Fibroblast of villous mesenchyme (primary cell): ENCODE results near the gene POLDIP3. TPM values are rescaled to one million over a fixed set of nuclear protein-coding genes. Genes with fewer than 3 reads are reported as not detected.
A peak's percentile ranks its signal among the peaks of the same experiment; 100 is the strongest.
"Not testable (repeated sequence)": the region's sequence is repeated elsewhere in the genome, so short reads cannot be mapped to it uniquely, and the experiment has no call there.

Source experiments
- DNase-seq: peaks from one replicate; pipeline ENCODE4 v3.0.0-alpha.2; 2010; ENCODE audit warnings: low read depth
- H3K4me3 ChIP-seq: 2 replicates; pipeline ENCODE4 v1.5.1; 2011; ENCODE audit warnings: low read depth, mild to moderate bottlenecking, low read length
- total RNA-seq: library from RNA; depleted of rRNA; stranded (reverse); fragments of >200 nt; gene quantifications from 2 replicates; pipeline ENCODE4 v1.2.3, GENCODE V29; 2012
- TF ChIP-seq, protein P1 (sequence below): IDR thresholded peaks from 2 replicates; pipeline ENCODE4 v1.5.1; 2012; ENCODE audit warnings: low read depth, mild to moderate bottlenecking, low read length; ENCODE audit not compliant: insufficient read depth

POLDIP3 gene
- total RNA-seq, 1 donor: 26.3 TPM

DNA sequence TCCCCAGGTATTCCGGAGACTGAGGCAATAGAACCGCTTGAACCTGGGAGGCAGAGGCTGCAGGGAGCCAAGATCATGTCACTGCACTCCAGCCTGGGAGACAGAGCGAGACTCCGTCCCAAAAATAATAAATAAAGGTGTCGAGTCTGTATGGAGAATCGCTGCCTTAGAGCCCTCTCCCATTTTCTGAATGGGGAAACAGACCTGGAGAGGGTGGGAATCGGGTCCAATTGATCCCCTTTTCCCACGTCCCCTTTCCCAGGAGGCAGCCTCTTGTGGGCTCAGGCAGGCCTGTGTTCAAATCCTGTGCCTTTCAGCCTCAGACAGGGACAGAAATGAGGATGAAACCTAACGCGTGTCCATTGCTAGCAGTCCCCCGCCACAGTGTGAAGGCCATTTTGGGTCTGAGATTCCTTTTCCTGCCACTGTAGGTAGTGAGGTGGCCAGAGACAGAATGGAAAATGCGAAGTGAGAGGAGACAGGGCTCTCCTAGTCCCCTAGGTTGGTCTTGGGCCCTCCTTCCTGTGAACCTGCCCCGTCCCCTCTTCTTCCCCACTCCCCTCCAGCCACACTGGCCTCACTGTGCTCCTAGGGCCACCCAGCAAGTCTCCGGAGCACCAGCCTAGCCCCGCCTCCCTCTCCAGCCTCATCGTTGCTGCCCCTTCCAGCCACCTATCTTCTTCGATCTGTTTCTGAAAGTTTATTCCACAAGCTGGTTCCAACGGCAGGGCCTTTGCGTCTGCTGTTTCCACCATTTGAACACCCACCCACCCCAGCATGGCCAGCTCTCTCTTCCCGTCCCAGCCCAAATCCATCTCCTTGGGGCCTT is 2.7 kb upstream of the POLDIP3 start:
- TF ChIP-seq, protein P1, sequence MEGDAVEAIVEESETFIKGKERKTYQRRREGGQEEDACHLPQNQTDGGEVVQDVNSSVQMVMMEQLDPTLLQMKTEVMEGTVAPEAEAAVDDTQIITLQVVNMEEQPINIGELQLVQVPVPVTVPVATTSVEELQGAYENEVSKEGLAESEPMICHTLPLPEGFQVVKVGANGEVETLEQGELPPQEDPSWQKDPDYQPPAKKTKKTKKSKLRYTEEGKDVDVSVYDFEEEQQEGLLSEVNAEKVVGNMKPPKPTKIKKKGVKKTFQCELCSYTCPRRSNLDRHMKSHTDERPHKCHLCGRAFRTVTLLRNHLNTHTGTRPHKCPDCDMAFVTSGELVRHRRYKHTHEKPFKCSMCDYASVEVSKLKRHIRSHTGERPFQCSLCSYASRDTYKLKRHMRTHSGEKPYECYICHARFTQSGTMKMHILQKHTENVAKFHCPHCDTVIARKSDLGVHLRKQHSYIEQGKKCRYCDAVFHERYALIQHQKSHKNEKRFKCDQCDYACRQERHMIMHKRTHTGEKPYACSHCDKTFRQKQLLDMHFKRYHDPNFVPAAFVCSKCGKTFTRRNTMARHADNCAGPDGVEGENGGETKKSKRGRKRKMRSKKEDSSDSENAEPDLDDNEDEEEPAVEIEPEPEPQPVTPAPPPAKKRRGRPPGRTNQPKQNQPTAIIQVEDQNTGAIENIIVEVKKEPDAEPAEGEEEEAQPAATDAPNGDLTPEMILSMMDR: no peak
- no peak overlapping the region for H3K4me3 ChIP-seq

DNA sequence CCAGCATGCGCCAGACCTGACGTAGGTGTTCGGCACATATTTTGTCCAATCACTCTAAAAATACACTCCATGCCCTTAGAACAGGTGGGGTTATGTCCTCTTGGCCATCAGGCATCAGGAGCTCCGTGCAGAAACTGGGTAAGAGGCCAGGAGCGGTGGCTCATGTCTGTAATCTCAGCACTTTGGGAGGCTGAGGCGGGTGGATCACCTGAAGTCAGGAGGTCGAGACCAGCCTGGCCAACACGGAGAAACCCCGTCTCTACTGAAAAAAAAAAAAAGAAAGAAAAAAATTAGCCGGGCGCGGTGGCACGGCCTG is 1.1 kb upstream of the POLDIP3 start:
- H3K4me3 ChIP-seq: peak overlapping the region; percentile 35

More for the DNA sequence above, 2.7 kb upstream of the POLDIP3 start:
- no peak for DNase-seq

DNA sequence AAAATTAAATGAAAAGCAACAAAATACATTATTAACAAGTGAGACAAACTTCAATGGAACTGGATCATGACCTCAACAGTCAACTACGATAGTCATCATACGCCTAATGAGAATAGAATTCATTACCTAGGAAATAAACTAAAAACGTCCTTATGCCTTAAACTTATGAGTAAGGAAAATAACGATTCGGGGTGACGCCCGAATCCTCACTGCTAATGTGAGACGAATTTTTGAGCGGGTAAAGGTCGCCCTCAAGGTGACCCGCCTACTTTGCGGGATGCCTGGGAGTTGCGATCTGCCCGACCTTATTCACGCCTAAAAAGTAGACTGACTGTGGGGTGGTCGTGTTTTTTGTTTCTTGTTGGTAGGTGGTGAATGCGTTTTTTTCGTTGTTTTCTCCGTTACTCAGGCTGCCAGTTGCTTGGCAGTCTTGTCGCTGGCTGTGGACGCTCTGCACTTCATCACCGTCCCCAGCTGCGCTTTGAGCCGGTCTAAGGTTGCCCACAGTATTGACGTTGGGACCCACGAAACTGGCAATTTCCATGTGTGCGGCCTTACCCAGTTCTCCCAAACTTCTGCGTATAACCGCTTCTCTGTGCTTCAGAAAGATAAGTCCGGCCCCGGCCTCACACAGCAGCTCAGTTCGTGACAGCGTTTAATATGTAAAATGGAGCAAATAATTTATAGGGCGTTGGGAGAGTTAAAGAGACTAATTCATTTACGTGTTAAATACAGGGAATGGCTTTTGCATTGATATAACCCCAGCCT is 593 bp upstream of the POLDIP3 start:
- TF ChIP-seq, protein P1: no peak
- H3K4me3 ChIP-seq: peak overlapping the region; percentile 86
- DNase-seq: peak; percentile 99

More for the DNA sequence above, 1.1 kb upstream of the POLDIP3 start:
- not testable (repeated sequence) for DNase-seq

DNA sequence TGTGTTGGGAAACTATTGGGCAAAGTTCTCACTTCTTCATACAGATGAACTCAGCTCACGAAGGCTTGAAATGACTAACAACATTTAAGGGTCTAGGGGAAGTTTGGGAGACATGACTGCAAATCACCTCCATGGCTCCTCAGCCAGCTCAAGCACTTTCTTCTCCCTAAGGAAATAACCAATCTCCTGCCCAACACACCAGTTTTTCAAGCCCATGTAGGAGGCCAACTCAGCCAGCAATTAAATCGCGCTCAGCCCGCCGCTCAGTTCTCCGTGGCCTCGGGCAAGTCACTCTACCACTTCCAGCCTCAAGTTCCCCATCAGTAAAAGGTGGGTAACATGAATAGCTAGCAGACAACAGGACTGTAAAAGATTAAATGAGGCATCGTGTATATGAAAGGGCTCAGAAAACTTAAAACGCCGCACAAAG is 796 bp downstream of the POLDIP3 start:
- DNase-seq: peak; percentile 40
- TF ChIP-seq, protein P1: no peak
- H3K4me3 ChIP-seq: peak overlapping the region; percentile 86

DNA sequence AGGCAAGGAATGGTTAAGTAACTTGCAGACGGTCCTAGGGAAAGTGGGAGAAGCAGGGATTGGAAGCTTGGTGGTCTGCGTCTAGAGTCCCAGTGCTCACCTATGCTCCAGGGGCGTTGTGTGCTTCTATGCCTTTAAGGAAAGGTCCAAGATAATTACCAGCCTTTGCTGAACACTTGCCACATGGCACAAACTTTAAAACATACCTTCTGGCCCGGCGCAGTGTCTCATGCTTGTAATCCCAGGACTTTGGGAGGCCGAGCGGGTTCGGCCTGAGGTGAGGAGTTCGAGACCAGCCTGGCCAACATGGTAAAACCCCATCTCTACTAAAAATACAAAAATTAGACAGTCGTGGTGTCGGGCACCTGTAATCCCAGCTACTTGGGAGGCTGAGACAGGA is 2.3 kb downstream of the POLDIP3 start:
- DNase-seq: no peak
- TF ChIP-seq, protein P1: no peak
- no peak overlapping the region for H3K4me3 ChIP-seq

DNA sequence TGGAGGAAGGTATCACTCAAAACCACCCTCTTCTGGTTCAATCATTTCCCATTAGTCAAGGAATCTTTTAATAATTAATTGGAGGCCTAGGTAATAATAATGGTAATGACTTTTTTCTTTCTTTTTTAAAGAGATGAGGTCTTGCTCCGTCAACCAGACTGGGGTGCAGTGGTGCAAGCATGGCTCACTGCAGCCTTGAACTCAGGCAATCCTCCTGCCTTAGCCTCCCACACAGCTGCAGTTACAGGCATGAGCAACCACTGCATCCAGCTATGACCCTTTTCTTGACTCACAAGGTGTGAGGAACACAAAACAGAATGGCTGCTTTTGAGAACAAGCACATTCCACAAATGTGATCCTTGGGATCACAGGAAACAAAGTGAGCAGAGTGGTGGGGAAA is 3.6 kb downstream of the POLDIP3 start:
- DNase-seq: peak; percentile 41
- TF ChIP-seq, protein P1: no peak
- H3K4me3 ChIP-seq: no peak overlapping the region

DNA sequence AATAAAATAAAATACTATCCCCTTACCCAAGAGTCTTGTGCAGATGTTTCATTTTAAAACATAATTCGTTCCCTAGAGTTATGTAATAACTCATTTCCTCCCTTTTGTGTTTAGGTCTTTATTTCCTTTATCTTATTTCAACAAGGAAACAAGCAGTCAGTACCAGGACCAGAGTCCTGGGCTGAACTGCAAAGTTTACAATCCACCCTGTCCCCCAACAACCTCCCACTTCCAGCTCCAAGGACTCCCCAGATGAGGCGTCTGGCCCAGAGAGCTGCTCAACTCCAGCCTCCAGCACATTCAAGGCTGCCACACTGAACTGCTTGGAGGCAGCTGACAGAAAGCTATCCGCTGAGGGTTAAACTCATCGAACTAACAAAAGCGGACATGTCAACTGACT is 4.5 kb downstream of the POLDIP3 start:
- DNase-seq: peak; percentile 49
- TF ChIP-seq, protein P1: no peak
- no peak overlapping the region for H3K4me3 ChIP-seq
